SK-N-MC (cell line): ENCODE measurements around the gene GSG1L.

Experiments
- DNase-seq: peaks from one replicate; pipeline ENCODE4 v3.0.0-alpha.2; 2011; ENCODE audit warnings: low read depth, low spot score
- H3K27ac ChIP-seq: fragments of 200-600 bp; sonication (generic); 2 replicates; pipeline ENCODE4 v1.5.1; 2016; ENCODE audit warnings: mixed run types
- H3K36me3 ChIP-seq: fragments of 200-600 bp; sonication (generic); 2 replicates; pipeline ENCODE4 v1.6.1; 2017; ENCODE audit warnings: antibody characterized with exemption, low read length, mixed read lengths; ENCODE audit not compliant: insufficient read depth
- H3K4me3 ChIP-seq: fragments of 200-600 bp; sonication (generic); 2 replicates; pipeline ENCODE4 v1.5.1; 2016
- H3K9ac ChIP-seq: fragments of 200-600 bp; sonication (generic); 2 replicates; pipeline ENCODE4 v1.8.0; 2017; ENCODE audit warnings: mixed run types, mixed read lengths; ENCODE audit not compliant: insufficient read length
- H3K9me3 ChIP-seq: fragments of 200-600 bp; sonication (generic); 2 replicates; pipeline ENCODE4 v1.6.1; 2017; ENCODE audit warnings: low read depth, mild to moderate bottlenecking, antibody characterized with exemption, low read length, moderate library complexity, mixed read lengths
- EZH2 ChIP-seq: fragments of 200-600 bp; sonication (generic); IDR thresholded peaks from one replicate; pipeline ENCODE4 v1.6.1; 2017; ENCODE audit warnings: antibody characterized with exemption
- FOXP2 ChIP-seq: optimal IDR thresholded peaks from 2 replicates; pipeline ENCODE3; 2011; ENCODE audit warnings: mild to moderate bottlenecking, moderate library complexity; ENCODE audit not compliant: insufficient read depth; ENCODE audit errors: extremely low read length, control extremely low read depth
- POLR2AphosphoS5 ChIP-seq: IDR thresholded peaks from 2 replicates; pipeline ENCODE4 v1.6.1; 2012; ENCODE audit warnings: mild to moderate bottlenecking, low read depth, low read length, borderline replicate concordance

The GSG1L gene

DNA sequence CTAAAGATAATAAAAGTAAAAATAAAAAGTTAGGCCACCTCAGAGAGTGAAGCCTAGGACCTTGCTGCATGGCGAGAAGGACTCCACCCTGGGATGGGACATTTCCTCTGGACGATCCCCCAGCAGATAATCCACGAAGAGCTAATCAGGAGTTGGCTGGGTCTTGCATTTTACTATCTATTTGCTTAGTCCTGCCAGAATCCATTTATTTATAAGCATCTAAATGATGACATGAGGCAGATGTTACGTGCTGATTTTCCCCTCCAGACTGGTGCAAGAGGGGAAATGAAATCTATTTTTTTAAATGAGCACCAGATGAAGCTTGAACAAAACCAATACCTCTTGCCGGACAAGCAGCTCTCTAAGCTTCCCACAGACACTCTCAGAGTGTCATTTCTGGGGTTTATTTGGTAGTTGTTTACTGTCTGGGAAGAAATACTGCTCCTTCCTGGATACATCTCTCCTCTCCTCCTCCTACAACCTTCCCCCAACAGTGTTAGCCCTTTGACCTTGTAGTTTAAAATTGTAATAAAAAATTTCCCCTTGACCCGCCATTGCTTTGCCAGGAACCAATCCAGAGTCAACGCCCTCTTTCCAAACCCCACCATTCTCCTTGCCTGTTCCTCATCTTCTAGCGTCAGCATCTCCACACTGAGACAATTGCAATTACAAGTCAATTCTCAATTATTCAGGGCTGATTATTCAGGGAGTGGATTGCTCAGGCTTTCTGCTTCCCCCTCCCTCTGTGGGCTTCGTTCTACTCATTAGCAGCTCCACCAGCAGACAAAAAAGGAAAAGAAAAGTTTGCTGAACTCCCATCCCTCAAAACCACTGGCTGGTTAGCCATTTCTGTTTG lies 63.0 kb downstream of the GSG1L start:
- H3K27ac ChIP-seq: no peak overlapping the region
- DNase-seq: no peak
- H3K36me3 ChIP-seq: no peaks in the 10 kb centered on the region
- TF ChIP-seq POLR2AphosphoS5: no peak
- no peak for TF ChIP-seq FOXP2
- no peak for TF ChIP-seq EZH2
- no peak overlapping the region for H3K9ac ChIP-seq
- no peak overlapping the region for H3K4me3 ChIP-seq
- H3K9me3 ChIP-seq: no peaks in the 10 kb centered on the region

DNA sequence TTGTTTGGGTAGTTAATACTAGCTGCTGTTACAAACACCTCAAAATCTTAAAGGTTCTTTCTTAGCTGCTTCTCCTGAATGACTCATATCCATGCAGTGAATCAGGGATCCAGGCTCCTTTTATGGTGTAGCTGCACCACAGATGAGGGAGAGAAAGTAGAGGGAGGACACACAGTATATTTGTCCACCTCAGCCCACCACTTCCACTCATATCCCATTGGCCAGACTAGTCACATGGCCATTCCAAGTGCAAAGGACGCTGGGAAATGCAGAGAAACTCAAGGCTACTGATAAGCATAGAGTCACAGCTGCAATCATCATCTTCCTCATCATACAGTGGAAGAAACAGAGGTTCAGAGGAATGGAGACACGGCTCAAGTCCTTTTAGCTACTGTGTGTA lies 63.8 kb downstream of the GSG1L start:
- H3K4me3 ChIP-seq: no peak overlapping the region
- H3K9me3 ChIP-seq: no peaks in the 10 kb centered on the region
- H3K36me3 ChIP-seq: no peaks in the 10 kb centered on the region
- TF ChIP-seq EZH2 (no peak), FOXP2 (no peak), POLR2AphosphoS5 (no peak)
- H3K9ac ChIP-seq: no peak overlapping the region
- no peak overlapping the region for H3K27ac ChIP-seq
- no peak for DNase-seq

DNA sequence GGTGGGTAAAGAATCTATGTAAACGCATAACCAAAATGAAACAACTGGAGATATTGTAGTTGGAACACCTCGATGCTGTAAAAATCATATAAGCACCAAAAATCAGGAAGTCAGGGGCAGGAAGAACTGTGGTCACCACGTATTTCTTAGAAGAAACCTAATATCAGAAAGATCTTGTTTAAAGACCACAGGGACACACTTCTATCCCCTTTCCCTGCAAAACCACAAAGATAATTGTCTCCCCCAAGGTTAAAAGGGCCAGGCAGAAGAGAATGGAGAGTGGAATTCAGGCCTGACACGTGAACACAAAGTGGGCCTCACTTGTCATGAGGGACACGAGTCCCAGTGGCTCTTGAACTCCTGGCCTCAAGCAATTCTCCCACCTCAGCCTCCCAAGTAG lies 68.1 kb downstream of the GSG1L start:
- Histone ChIP-seq H3K36me3 (no peaks in the 10 kb centered on the region), H3K9ac (no peak overlapping the region), H3K4me3 (no peak overlapping the region), H3K9me3 (no peaks in the 10 kb centered on the region), H3K27ac (no peak overlapping the region)
- TF ChIP-seq POLR2AphosphoS5: no peak
- TF ChIP-seq EZH2: no peak
- TF ChIP-seq FOXP2: no peak
- no peak for DNase-seq

DNA sequence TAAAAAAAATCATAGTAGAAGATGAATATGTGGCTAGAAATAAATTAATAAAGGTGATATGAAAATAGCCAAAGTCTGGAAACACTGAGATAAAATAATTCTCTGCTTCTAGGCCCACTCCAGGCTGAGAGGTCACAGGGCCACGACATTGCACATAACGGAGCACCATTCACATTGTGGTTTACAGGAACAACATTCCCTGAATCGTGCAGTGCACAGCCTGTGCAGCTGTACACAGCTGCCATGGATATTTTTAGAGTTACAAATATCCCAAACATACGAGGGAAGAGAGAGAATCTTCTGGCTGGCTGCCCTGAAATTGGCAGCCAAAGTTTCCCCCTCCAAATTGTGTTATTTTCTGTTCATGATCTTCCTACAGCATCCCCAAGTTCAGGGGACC lies 68.8 kb downstream of the GSG1L start:
- no peaks in the 10 kb centered on the region for H3K9me3 ChIP-seq
- no peak overlapping the region for H3K27ac ChIP-seq
- no peak overlapping the region for H3K4me3 ChIP-seq
- no peak overlapping the region for H3K9ac ChIP-seq
- no peaks in the 10 kb centered on the region for H3K36me3 ChIP-seq
- no peak for DNase-seq
- TF ChIP-seq EZH2 (no peak), POLR2AphosphoS5 (no peak)

DNA sequence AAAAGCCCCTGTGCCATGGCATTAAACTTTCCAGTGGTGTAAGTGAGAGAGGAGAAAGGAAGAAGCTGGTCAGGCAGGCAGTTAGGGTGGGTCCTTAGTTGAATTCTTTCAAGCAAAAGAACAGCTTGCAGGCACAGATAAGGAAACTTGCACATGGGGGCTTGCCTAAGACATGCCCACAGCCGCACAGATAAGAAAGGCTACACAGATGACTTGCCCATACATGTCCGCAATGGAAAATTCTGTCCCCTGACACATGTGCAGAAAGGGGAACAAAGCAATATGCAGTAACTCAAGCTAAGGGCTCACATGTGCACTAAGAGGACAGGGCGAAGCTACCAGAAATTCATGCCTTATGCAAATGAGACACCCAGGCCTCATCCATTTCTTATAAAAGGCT lies 69.9 kb downstream of the GSG1L start:
- no peak overlapping the region for H3K9ac ChIP-seq
- H3K27ac ChIP-seq: no peak overlapping the region
- H3K36me3 ChIP-seq: no peaks in the 10 kb centered on the region
- H3K4me3 ChIP-seq: no peak overlapping the region
- no peaks in the 10 kb centered on the region for H3K9me3 ChIP-seq
- TF ChIP-seq EZH2 (no peak), FOXP2 (no peak), POLR2AphosphoS5 (no peak)
- DNase-seq: no peak

DNA sequence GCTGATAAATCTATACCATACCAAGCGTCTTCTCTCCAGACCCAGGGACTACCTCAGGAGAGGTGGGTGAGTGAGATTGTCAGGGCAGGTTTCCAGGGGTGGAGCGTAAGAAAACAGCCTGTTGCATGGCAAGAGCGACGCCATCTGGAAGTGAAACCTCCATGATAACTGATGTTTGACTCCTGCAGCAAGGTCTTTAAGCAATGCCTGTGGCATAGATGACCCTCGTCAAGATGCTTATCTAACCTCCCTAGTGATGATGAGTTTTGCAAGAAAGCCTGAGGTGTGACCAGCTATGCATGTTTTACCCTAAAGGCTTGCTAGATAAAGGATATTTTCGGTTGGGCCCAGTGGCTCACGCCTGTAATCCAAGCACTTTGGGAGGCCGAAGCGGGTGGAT lies 71.6 kb downstream of the GSG1L start:
- TF ChIP-seq FOXP2: no peak
- no peak overlapping the region for H3K27ac ChIP-seq
- no peaks in the 10 kb centered on the region for H3K36me3 ChIP-seq
- no peak overlapping the region for H3K4me3 ChIP-seq
- H3K9me3 ChIP-seq: no peaks in the 10 kb centered on the region
- no peak for DNase-seq
- no peak overlapping the region for H3K9ac ChIP-seq

DNA sequence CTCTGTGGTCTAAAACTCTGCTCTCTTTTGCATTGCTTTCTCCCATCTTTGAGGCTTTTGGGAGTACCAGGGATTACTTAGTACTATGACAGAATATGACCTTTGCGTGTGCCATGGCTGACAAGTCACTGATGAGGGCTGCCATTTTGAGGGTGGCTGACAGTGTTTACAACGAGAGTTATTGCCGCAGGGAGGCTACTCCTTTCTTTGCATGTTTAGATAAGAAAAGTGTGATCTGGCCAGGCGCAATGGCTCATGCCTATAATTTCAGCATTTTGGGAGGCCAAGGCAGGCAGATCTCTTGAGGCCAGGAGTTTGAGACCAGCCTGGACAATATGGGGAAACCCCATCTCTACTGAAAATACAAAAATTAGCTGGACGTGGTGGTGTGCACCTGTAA lies 77.5 kb downstream of the GSG1L start:
- TF ChIP-seq POLR2AphosphoS5: no peak
- no peak for TF ChIP-seq EZH2
- TF ChIP-seq FOXP2: no peak

DNA sequence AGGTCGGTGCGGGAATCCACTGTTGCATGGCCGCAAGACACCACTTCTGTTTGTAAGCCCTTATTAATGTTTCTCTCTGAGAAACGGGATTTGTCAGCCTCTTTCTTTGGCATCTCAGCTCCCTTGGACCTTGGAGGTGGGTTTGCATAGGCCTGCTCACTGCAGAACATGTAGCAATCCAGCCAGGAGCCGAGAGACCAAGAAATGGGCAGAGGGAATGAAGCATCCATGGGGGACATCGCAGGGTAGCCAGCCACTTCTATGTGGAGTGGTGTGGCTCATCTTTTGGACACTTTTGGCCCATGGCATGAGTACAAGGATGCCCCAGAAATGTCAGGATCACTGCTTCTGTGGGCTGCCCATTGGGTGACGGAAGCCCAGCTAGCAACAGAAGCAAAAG lies 79.4 kb downstream of the GSG1L start:
- Histone ChIP-seq H3K9ac (no peak overlapping the region), H3K4me3 (no peak overlapping the region), H3K27ac (no peak overlapping the region), H3K9me3 (no peaks in the 10 kb centered on the region), H3K36me3 (no peaks in the 10 kb centered on the region)
- no peak for TF ChIP-seq EZH2
- TF ChIP-seq POLR2AphosphoS5: no peak
- no peak for TF ChIP-seq FOXP2
- no peak for DNase-seq

More for the DNA sequence above, 77.5 kb downstream of the GSG1L start:
- Histone ChIP-seq H3K9ac (no peak overlapping the region), H3K36me3 (no peaks in the 10 kb centered on the region), H3K9me3 (no peaks in the 10 kb centered on the region), H3K27ac (no peak overlapping the region), H3K4me3 (no peak overlapping the region)
- no peak for DNase-seq

DNA sequence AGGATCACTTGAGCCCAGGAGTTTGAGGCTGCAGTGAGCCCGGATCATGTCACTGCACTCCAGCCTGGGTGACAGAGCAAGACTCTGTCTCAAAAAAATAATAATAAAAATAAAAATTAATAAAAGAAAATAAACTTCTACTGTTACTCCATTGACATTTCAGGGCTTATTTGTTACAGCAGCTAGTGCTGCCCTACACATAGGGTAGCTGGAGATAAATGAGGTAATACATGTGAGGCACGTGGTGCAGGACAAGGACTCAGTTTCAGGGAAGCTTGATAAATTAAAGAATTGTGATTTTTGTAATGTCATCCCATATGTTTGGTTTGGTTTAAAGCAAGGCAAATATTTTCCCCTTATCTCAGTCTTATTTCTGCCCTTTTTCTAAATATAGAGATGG lies 80.3 kb downstream of the GSG1L start:
- no peak for DNase-seq
- Histone ChIP-seq H3K27ac (no peak overlapping the region), H3K9me3 (no peaks in the 10 kb centered on the region), H3K36me3 (no peaks in the 10 kb centered on the region), H3K9ac (no peak overlapping the region), H3K4me3 (no peak overlapping the region)
- TF ChIP-seq EZH2: no peak
- no peak for TF ChIP-seq FOXP2
- no peak for TF ChIP-seq POLR2AphosphoS5
